LHCN-M2 (cell line): ENCODE data around the gene TNNT1. TPM values are rescaled to one million over a fixed set of nuclear protein-coding genes. Genes with fewer than 3 reads are reported as not detected.
"Not testable (repeated sequence)": the region's sequence is repeated elsewhere in the genome, so short reads cannot be mapped to it uniquely, and the experiment has no call there.

Experiments
- DNase-seq: peaks from one replicate; pipeline ENCODE4 v3.0.0-alpha.2; 2012; ENCODE audit warnings: low read depth
- polyA plus RNA-seq: library from polyadenylated mRNA; unstranded; fragments of >200 nt; gene quantifications from one replicate; pipeline ENCODE4 v1.2.1, GENCODE V29; 2012; ENCODE audit warnings: missing spikeins
- total RNA-seq: library from RNA; depleted of rRNA; stranded (reverse); fragments of >200 nt; gene quantifications from 2 replicates; pipeline ENCODE4 v1.2.3, GENCODE V29; 2014; rRNA removed

TNNT1 gene
- 52.6 and 73.4 TPM in 2 replicates for total RNA-seq
- 46.6 TPM for polyA plus RNA-seq

- peak; percentile 54 for DNase-seq
Measured at GRCh38 chr19:55149078-55150003, at the start of gene TNNT1. Gene TNNT1, minus strand, starts transcription at chr19:55149206. Its CDS starts 2,049 bp downstream, at chr19:55147157.

- no peak for DNase-seq
Measured at GRCh38 chr19:55198651-55199050, 49.6 kb upstream of the TNNT1 start.

- no peak for DNase-seq
Measured at GRCh38 chr19:55197528-55197927, 48.5 kb upstream of the TNNT1 start.

GRCh38 chr19:55196803-55197202 lies 47.8 kb upstream of the TNNT1 start:
- DNase-seq = no peak

GRCh38 chr19:55193481-55193880 lies 44.5 kb upstream of the TNNT1 start:
- no peak for DNase-seq

- peak; percentile 75 for DNase-seq
Measured at GRCh38 chr19:55189403-55189835, 40.4 kb upstream of the TNNT1 start.

- DNase-seq = no peak
Measured at GRCh38 chr19:55188625-55189024, 39.6 kb upstream of the TNNT1 start.

GRCh38 chr19:55186080-55186479 lies 37.1 kb upstream of the TNNT1 start:
- no peak for DNase-seq

GRCh38 chr19:55181740-55182139 lies 32.7 kb upstream of the TNNT1 start:
- no peak for DNase-seq

- DNase-seq = no peak
Measured at GRCh38 chr19:55179606-55180484, 30.8 kb upstream of the TNNT1 start, which contains the start of gene SYT5. Gene SYT5, minus strand, starts transcription at chr19:55180289. Its CDS starts 1,248 bp downstream, at chr19:55179041.

GRCh38 chr19:55178781-55179599 lies 30.0 kb upstream of the TNNT1 start:
- DNase-seq = peak; percentile 79

- DNase-seq = no peak
Measured at GRCh38 chr19:55176076-55176475, 27.1 kb upstream of the TNNT1 start.

- DNase-seq = no peak
Measured at GRCh38 chr19:55175117-55175867, 26.3 kb upstream of the TNNT1 start.

GRCh38 chr19:55174425-55175116 lies 25.6 kb upstream of the TNNT1 start:
- DNase-seq = no peak

- DNase-seq = peak; percentile 72
Measured at GRCh38 chr19:55173714-55174409, 24.9 kb upstream of the TNNT1 start.

GRCh38 chr19:55173186-55173713 lies 24.2 kb upstream of the TNNT1 start:
- DNase-seq = no peak

GRCh38 chr19:55172741-55173140 lies 23.7 kb upstream of the TNNT1 start:
- peak; percentile 70 for DNase-seq

GRCh38 chr19:55172318-55172717 lies 23.3 kb upstream of the TNNT1 start:
- not testable (repeated sequence) for DNase-seq

- no peak for DNase-seq
Measured at GRCh38 chr19:55171440-55171839, 22.4 kb upstream of the TNNT1 start.
